Glomerular visceral epithelial cell (primary cell): ENCODE measurements around the gene ABCD1.
"Not testable (repeated sequence)": the region's sequence is repeated elsewhere in the genome, so short reads cannot be mapped to it uniquely, and the experiment has no call there.

Experiments
- DNase-seq: peaks from one replicate; pipeline ENCODE4 v3.0.0-alpha.2; 2016; ENCODE audit errors: extremely low spot score

The ABCD1 gene

GRCh38 chrX:153694256-153694655 lies 30.4 kb upstream of the ABCD1 start:
- not testable (repeated sequence) for DNase-seq

GRCh38 chrX:153694687-153695270 lies 29.9 kb upstream of the ABCD1 start:
- no peak for DNase-seq

GRCh38 chrX:153696100-153696499 lies 28.6 kb upstream of the ABCD1 start:
- no peak for DNase-seq

GRCh38 chrX:153696538-153696937 lies 28.1 kb upstream of the ABCD1 start:
- DNase-seq: not testable (repeated sequence)

- DNase-seq: not testable (repeated sequence)
Observed at GRCh38 chrX:153696986-153697722, 27.5 kb upstream of the ABCD1 start.

GRCh38 chrX:153697924-153698865 lies 26.5 kb upstream of the ABCD1 start:
- DNase-seq: no peak

- not testable (repeated sequence) for DNase-seq
Observed at GRCh38 chrX:153699210-153699783, 25.4 kb upstream of the ABCD1 start.

- not testable (repeated sequence) for DNase-seq
Observed at GRCh38 chrX:153699784-153700371, 24.8 kb upstream of the ABCD1 start.

GRCh38 chrX:153700376-153700945 lies 24.2 kb upstream of the ABCD1 start:
- no peak for DNase-seq

- DNase-seq: no peak
Observed at GRCh38 chrX:153700967-153701366, 23.7 kb upstream of the ABCD1 start.

GRCh38 chrX:153701706-153702105 lies 22.9 kb upstream of the ABCD1 start:
- no peak for DNase-seq

- no peak for DNase-seq
Observed at GRCh38 chrX:153702336-153703035, 22.2 kb upstream of the ABCD1 start.

GRCh38 chrX:153703036-153703370 lies 21.7 kb upstream of the ABCD1 start:
- DNase-seq: peak; percentile 46

GRCh38 chrX:153704021-153704526 lies 20.6 kb upstream of the ABCD1 start:
- DNase-seq: no peak

GRCh38 chrX:153704631-153705402 lies 19.8 kb upstream of the ABCD1 start:
- not testable (repeated sequence) for DNase-seq

GRCh38 chrX:153705403-153706060 lies 19.1 kb upstream of the ABCD1 start:
- not testable (repeated sequence) for DNase-seq

- DNase-seq: no peak
Observed at GRCh38 chrX:153706799-153707198, 17.9 kb upstream of the ABCD1 start.

- DNase-seq: no peak
Observed at GRCh38 chrX:153707406-153707805, 17.2 kb upstream of the ABCD1 start.

- DNase-seq: peak; percentile 86
Observed at GRCh38 chrX:153708415-153708814, 16.2 kb upstream of the ABCD1 start.
